Neural cell (in vitro differentiated cells): ENCODE results near the gene YIF1B.

Experiments
- EP300 ChIP-seq: fragments of 450-650 bp; conservative IDR thresholded peaks from 2 replicates; pipeline ENCODE4 v1.6.1; 2014; ENCODE audit warnings: antibody characterized with exemption, mild to moderate bottlenecking, moderate library complexity; ENCODE audit not compliant: poor library complexity, severe bottlenecking
- SMC3 ChIP-seq: fragments of 450-650 bp; conservative IDR thresholded peaks from 2 replicates; pipeline ENCODE4 v1.6.1; 2014; ENCODE audit warnings: antibody characterized with exemption, mild to moderate bottlenecking, moderate library complexity; ENCODE audit not compliant: poor library complexity
- TF ChIP-seq, protein P1 (sequence below): fragments of 450-650 bp; IDR thresholded peaks from 2 replicates; pipeline ENCODE4 v1.5.1; 2014; ENCODE audit warnings: antibody characterized with exemption, mild to moderate bottlenecking, moderate library complexity; ENCODE audit not compliant: poor library complexity, severe bottlenecking
- TF ChIP-seq, protein P2 (sequence below): IDR thresholded peaks from 2 replicates; pipeline ENCODE4 v1.6.1; 2012; ENCODE audit warnings: borderline replicate concordance

DNA sequence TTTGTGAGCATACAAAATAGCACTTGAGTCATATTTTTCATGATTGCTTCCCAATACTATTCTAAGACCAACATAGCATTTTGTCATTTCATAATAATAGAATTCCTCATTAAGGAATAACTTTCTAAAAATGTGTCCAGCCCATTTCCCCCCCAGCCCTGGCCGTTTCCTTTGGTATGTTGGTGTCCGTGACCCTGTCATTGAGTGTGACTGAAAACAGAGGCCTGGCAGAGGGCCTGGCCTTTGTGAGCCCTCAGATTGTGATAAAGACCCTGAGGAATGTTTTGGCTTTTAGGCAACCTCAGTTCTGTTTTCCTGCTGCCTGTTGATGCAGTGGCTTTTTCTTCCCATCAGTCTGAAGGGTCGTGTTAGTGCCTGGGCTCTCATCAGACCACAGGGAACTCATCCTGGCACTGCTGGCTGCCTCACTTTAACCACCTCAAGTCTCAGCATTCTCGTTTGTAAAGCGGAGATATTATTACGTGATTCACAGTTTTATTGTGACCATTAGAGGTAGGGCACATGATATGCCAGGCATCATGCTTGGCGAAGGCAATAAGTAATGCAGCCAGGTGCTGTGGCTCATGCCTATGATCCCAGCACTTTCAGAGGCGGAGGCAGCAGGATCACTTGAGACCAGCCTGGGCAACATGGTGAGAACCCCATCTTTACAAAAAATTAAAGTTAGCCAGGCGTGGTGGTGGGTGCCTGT lies 37.6 kb downstream of the YIF1B start:
- TF ChIP-seq, protein P1, sequence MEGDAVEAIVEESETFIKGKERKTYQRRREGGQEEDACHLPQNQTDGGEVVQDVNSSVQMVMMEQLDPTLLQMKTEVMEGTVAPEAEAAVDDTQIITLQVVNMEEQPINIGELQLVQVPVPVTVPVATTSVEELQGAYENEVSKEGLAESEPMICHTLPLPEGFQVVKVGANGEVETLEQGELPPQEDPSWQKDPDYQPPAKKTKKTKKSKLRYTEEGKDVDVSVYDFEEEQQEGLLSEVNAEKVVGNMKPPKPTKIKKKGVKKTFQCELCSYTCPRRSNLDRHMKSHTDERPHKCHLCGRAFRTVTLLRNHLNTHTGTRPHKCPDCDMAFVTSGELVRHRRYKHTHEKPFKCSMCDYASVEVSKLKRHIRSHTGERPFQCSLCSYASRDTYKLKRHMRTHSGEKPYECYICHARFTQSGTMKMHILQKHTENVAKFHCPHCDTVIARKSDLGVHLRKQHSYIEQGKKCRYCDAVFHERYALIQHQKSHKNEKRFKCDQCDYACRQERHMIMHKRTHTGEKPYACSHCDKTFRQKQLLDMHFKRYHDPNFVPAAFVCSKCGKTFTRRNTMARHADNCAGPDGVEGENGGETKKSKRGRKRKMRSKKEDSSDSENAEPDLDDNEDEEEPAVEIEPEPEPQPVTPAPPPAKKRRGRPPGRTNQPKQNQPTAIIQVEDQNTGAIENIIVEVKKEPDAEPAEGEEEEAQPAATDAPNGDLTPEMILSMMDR = no peak
- TF ChIP-seq, protein P2, sequence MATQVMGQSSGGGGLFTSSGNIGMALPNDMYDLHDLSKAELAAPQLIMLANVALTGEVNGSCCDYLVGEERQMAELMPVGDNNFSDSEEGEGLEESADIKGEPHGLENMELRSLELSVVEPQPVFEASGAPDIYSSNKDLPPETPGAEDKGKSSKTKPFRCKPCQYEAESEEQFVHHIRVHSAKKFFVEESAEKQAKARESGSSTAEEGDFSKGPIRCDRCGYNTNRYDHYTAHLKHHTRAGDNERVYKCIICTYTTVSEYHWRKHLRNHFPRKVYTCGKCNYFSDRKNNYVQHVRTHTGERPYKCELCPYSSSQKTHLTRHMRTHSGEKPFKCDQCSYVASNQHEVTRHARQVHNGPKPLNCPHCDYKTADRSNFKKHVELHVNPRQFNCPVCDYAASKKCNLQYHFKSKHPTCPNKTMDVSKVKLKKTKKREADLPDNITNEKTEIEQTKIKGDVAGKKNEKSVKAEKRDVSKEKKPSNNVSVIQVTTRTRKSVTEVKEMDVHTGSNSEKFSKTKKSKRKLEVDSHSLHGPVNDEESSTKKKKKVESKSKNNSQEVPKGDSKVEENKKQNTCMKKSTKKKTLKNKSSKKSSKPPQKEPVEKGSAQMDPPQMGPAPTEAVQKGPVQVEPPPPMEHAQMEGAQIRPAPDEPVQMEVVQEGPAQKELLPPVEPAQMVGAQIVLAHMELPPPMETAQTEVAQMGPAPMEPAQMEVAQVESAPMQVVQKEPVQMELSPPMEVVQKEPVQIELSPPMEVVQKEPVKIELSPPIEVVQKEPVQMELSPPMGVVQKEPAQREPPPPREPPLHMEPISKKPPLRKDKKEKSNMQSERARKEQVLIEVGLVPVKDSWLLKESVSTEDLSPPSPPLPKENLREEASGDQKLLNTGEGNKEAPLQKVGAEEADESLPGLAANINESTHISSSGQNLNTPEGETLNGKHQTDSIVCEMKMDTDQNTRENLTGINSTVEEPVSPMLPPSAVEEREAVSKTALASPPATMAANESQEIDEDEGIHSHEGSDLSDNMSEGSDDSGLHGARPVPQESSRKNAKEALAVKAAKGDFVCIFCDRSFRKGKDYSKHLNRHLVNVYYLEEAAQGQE = no peak
- TF ChIP-seq SMC3 (no peak), EP300 (no peak)
